Activated CD4-positive, alpha-beta T cell treated with anti-CD3 and anti-CD28 coated beads for 36 hours (primary cell): ENCODE measurements around the gene ZNF573. TPM values are rescaled to one million over a fixed set of nuclear protein-coding genes. Genes with fewer than 3 reads are reported as not detected.
A peak's percentile ranks its signal among the peaks of the same experiment; 100 is the strongest.
"Not testable (repeated sequence)": the region's sequence is repeated elsewhere in the genome, so short reads cannot be mapped to it uniquely, and the experiment has no call there.

Experiments
- ATAC-seq: fragments of 200-7000 bp; cut with Tn5 transposase; one replicate; pipeline ENCODE4 v1.10.0; 2021; ENCODE audit warnings: mild to moderate bottlenecking, moderate library complexity
- CTCF ChIA-PET: fragments of 350-600 bp; sonication (Branson Sonifier 250); formaldehyde crosslinking; loops from one replicate; lab custom pipeline; 2021; ENCODE audit warnings: antibody characterized with exemption; lab: Charles Lee
- POLR2A ChIA-PET: fragments of 350-600 bp; sonication (Branson Sonifier 250); formaldehyde crosslinking; loops from one replicate; lab custom pipeline; 2021; ENCODE audit warnings: antibody characterized with exemption, inconsistent platforms; lab: Charles Lee
- DNase-seq: peaks from one replicate; pipeline ENCODE4 v3.0.0-alpha.2; 2020
- H3K27ac Mint-ChIP-seq: one replicate; pipeline ENCODE4 v1.8.0; 2021; ENCODE audit warnings: mixed read lengths
- H3K27me3 Mint-ChIP-seq: one replicate; pipeline ENCODE4 v1.8.0; 2021; ENCODE audit warnings: mixed read lengths
- H3K36me3 Mint-ChIP-seq: one replicate; pipeline ENCODE4 v1.8.0; 2021; ENCODE audit warnings: low read depth, mixed read lengths
- H3K4me1 Mint-ChIP-seq: one replicate; pipeline ENCODE4 v1.8.0; 2021; ENCODE audit warnings: mixed read lengths
- H3K4me3 Mint-ChIP-seq: one replicate; pipeline ENCODE4 v1.8.0; 2021; ENCODE audit warnings: mild to moderate bottlenecking, moderate library complexity, mixed read lengths
- H3K9me3 Mint-ChIP-seq: one replicate; pipeline ENCODE4 v1.8.0; 2021; ENCODE audit warnings: low read depth, mixed read lengths
- intact Hi-C, 2 experiments: fragments of 100-400 bp; cut with DNase I in 1 of 2; cut with micrococcal nuclease in 1 of 2; formaldehyde crosslinking; loops; one replicate each; pipeline versions ENCODE4 v1.14.2 to v1.15.1; 2022 to 2024; cut with DNase I, micrococcal nuclease
- total RNA-seq, 2 experiments: library from RNA; stranded (reverse); gene quantifications; one replicate each; pipeline ENCODE4 v1.2.3, GENCODE V29; 2021

ZNF573 gene
- total RNA-seq, 2 experiments from 2014 or later = 8.9 to 9.7 TPM

DNA sequence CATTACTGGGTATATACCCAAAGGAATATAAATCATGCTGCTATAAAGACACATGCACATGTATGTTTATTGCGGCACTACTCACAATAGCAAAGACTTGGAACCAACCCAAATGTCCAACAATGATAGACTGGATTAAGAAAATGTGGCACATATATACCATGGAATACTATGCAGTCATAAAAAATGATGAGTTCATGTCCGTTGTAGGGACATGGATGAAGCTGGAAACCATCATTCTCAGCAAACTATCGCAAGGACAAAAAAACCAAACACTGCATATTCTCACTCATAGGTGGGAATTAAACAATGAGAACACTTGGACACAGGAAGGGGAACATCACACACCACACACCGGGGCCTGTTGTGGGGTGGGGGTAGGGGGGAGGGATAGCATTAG, 21.7 kb downstream of the ZNF573 start:
- H3K4me3 Mint-ChIP-seq, H3K27me3 Mint-ChIP-seq, DNase-seq, POLR2A ChIA-PET, intact Hi-C loops, H3K4me1 Mint-ChIP-seq, ATAC-seq, H3K27ac Mint-ChIP-seq, CTCF ChIA-PET: not testable (repeated sequence)
- H3K9me3 Mint-ChIP-seq = peaks cover 13% of the 10 kb centered on the region
- peaks cover 60% of the 10 kb centered on the region for H3K36me3 Mint-ChIP-seq

- Mint-ChIP-seq H3K4me1 (no peaks in the 10 kb centered on the region), H3K27ac (no peak overlapping the region), H3K27me3 (no peaks in the 10 kb centered on the region), H3K36me3 (peaks cover 88% of the 10 kb centered on the region), H3K4me3 (no peak overlapping the region), H3K9me3 (peaks cover 60% of the 10 kb centered on the region)
- intact Hi-C loops = no loop called here
- DNase-seq (no peak), ATAC-seq (no peak)
- ChIA-PET POLR2A (no interaction called here), CTCF (no interaction called here)
Measured at GRCh38 chr19:37738371-37738770, 41.0 kb downstream of the ZNF573 start.

- Mint-ChIP-seq H3K4me1 (no peaks in the 10 kb centered on the region), H3K36me3 (peaks cover 5% of the 10 kb centered on the region), H3K9me3 (no peaks in the 10 kb centered on the region), H3K4me3 (no peak overlapping the region), H3K27me3 (no peaks in the 10 kb centered on the region), H3K27ac (no peak overlapping the region)
- no peak for DNase-seq
- intact Hi-C loops = no loop called here
- CTCF ChIA-PET = no interaction called here
- POLR2A ChIA-PET = no interaction called here
- no peak for ATAC-seq
Measured at GRCh38 chr19:37725181-37725580, 54.2 kb downstream of the ZNF573 start.

DNA sequence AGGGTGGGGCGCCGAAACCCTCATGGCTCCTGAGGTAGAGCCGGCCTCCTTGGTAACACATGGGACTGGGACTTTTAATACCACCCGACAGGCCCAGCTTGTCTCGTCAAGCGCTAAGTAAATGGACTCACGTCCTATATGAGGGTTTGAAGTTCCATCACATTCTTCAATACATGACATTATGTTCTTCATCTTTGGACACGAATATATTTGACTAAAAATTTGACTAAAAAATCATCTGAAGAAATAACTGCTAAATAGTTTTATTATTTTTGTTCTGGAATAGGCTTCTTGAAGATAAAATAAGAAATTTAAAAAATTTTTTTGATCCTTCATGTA, 59.5 kb downstream of the ZNF573 start:
- H3K4me1 Mint-ChIP-seq = peaks cover 19% of the 10 kb centered on the region
- ATAC-seq (no peak), DNase-seq (no peak)
- H3K4me3 Mint-ChIP-seq = peak overlapping the region; percentile 88
- H3K27ac Mint-ChIP-seq = peak overlapping the region; percentile 89
- no peaks in the 10 kb centered on the region for H3K9me3 Mint-ChIP-seq
- ChIA-PET CTCF (interaction anchor here (0.7 kb wide), 1 partner anchor 63 kb away, joined by 3 read pairs; no protein-coding TSS in a partner anchor), POLR2A (interaction anchor here (0.6 to 1.0 kb wide), 2 partner anchors 37 to 1115 kb away, joined by 3 read pairs; partner anchors contain the start of gene ZNF382)
- peaks cover 13% of the 10 kb centered on the region for H3K36me3 Mint-ChIP-seq
- intact Hi-C loops = loop anchor here (1.0 to 2.0 kb wide), 7 partner anchors 27 to 251 kb away; partner anchors contain the start of genes ZFP30 (in 2 of the 2), ZNF573 (in 2 of the 2), ZNF540 (in 1 of the 2) and ZNF570 (in 1 of the 2)
- no peaks in the 10 kb centered on the region for H3K27me3 Mint-ChIP-seq

DNA sequence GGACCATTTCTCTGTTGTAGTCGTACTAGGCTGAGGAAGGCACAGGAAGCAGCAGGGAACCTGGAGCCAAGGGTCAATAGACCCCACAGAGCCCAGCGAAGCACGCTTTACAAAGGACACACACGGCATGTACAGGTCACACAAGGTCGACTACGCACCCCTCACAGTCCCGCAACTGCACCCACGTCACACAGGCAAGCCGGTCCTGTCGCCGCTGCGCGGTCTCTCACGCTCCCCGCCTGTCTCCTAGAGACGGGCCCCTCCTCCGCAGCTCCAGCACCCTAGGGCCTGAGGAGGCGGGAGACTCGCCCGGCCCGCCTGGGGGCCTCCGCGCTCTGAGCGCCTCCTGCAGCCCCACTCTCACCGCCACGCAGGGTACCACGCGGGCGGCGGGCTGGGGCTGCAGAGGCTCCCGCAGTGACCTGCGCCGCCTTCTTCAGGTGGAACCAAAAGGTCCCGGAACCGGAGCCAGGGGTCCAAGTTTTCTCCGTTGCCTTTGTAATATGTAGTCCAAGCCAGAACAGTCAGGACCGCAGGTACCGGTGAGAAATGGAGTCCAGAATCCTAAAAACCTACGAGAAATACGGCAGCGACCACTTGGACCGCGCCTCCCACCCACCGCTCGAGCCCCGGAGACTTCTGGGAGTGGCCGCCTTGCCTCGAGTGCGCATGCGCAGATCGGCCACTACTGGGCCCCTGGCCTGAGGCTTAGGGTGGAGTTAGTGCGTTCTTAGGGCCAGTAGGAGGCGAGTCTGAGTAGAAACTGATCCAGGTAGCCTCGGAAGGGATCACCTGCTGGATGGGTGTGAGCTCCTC, 60.1 kb downstream of the ZNF573 start, which contains the start of gene ZNF607:
Gene ZNF607, minus strand, starts transcription at position 651 of the 816 bp plus-strand sequence. CDS start 8,143 bp downstream, outside the sequence.
- H3K4me1 Mint-ChIP-seq = peaks cover 19% of the 10 kb centered on the region
- DNase-seq = peak; percentile 94
- peak within 1 kb of the TSS; percentile 89 for H3K27ac Mint-ChIP-seq
- CTCF ChIA-PET = interaction anchor here (0.7 kb wide), 2 partner anchors 63 to 1594 kb away, joined by 3 read pairs; no protein-coding TSS in a partner anchor
- H3K4me3 Mint-ChIP-seq = peak within 1 kb of the TSS; percentile 88
- intact Hi-C loops = loop anchor here (1.0 to 2.0 kb wide), 7 partner anchors 27 to 250 kb away; partner anchors contain the start of genes ZFP30 (in 2 of the 2), ZNF573 (in 2 of the 2), ZNF540 (in 1 of the 2) and ZNF570 (in 1 of the 2)
- no peaks in the 10 kb centered on the region for H3K27me3 Mint-ChIP-seq
- POLR2A ChIA-PET = interaction anchor here (0.6 to 1.0 kb wide), 3 partner anchors 36 to 1114 kb away, joined by 3 read pairs; partner anchors contain the start of genes ZNF382, ZNF540 and ZNF571
- ATAC-seq = peak; percentile 96
- H3K36me3 Mint-ChIP-seq = peaks cover 17% of the 10 kb centered on the region
- no peaks in the 10 kb centered on the region for H3K9me3 Mint-ChIP-seq

- peaks cover 24% of the 10 kb centered on the region for H3K36me3 Mint-ChIP-seq
- H3K27me3 Mint-ChIP-seq = no peaks in the 10 kb centered on the region
- H3K4me1 Mint-ChIP-seq = peaks cover 19% of the 10 kb centered on the region
- ChIA-PET CTCF (no interaction called here), POLR2A (no interaction called here)
- no peak overlapping the region for H3K27ac Mint-ChIP-seq
- peak overlapping the region; percentile 88 for H3K4me3 Mint-ChIP-seq
- no peak for ATAC-seq
- intact Hi-C loops = loop anchor here (2.0 kb wide), 3 partner anchors 26 to 64 kb away; partner anchors contain the start of genes ZFP30 (in 1 of the 2) and ZNF573 (in 1 of the 2)
- H3K9me3 Mint-ChIP-seq = no peaks in the 10 kb centered on the region
- no peak for DNase-seq
Measured at GRCh38 chr19:37718304-37718703, 61.1 kb downstream of the ZNF573 start.

GRCh38 chr19:37716140-37716539, 63.2 kb downstream of the ZNF573 start:
- peaks cover 42% of the 10 kb centered on the region for H3K36me3 Mint-ChIP-seq
- POLR2A ChIA-PET = no interaction called here
- H3K27me3 Mint-ChIP-seq = no peaks in the 10 kb centered on the region

DNA sequence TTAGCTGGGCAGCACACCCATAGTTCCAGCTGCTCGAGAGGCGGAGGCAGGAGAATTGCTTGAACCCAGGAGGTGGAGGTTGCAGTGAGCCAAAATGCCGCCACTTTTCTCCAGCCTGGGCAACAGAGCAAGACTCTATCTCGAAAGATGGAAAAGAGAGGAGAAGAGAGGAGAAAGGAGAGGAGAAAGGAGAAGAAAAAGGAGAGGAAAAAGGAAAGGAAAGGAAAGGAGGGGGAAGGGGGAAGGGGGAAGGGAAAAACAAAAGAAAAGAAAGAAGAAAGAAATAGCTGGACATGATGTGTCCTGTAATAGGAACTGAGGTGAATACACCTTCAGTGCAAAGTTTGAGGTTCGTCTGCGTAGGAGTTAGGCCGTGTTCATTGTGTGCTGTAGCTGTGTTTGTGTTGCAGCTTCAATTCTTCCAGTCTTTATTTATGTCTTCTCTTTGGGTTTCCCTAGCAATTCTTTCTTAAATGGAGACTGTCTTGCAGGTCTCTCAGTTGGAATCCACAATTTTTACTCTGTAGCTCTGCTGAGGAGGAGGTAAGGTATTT, 73.3 kb downstream of the ZNF573 start:
- Mint-ChIP-seq H3K27me3 (no peaks in the 10 kb centered on the region), H3K4me1 (peaks cover 3% of the 10 kb centered on the region), H3K36me3 (peaks cover 80% of the 10 kb centered on the region), H3K9me3 (peaks cover 18% of the 10 kb centered on the region), H3K4me3 (no peak overlapping the region), H3K27ac (no peak overlapping the region)
- no peak for DNase-seq
- no peak for ATAC-seq
- intact Hi-C loops = no loop called here
- CTCF ChIA-PET = interaction anchor here (0.5 kb wide), 1 partner anchor 112 kb away, joined by 3 read pairs; no protein-coding TSS in a partner anchor
- POLR2A ChIA-PET = interaction anchor here (0.7 kb wide), 1 partner anchor 37 kb away, joined by 3 read pairs; no protein-coding TSS in a partner anchor

More at GRCh38 chr19:37716140-37716539, 63.2 kb downstream of the ZNF573 start:
- H3K4me3 Mint-ChIP-seq = no peak overlapping the region
- H3K9me3 Mint-ChIP-seq = peaks cover 13% of the 10 kb centered on the region
- H3K27ac Mint-ChIP-seq = no peak overlapping the region
- intact Hi-C loops = no loop called here
- peaks cover 19% of the 10 kb centered on the region for H3K4me1 Mint-ChIP-seq
- ATAC-seq (no peak), DNase-seq (no peak)
- CTCF ChIA-PET = interaction anchor here (0.6 kb wide), 1 partner anchor 215 kb away, joined by 3 read pairs; no protein-coding TSS in a partner anchor

GRCh38 chr19:37699057-37699456, 80.3 kb downstream of the ZNF573 start:
- no peak for DNase-seq
- no peak for ATAC-seq
- Mint-ChIP-seq H3K9me3 (peaks cover 42% of the 10 kb centered on the region), H3K27me3 (no peaks in the 10 kb centered on the region), H3K4me1 (no peaks in the 10 kb centered on the region), H3K27ac (no peak overlapping the region), H3K36me3 (peaks cover 65% of the 10 kb centered on the region), H3K4me3 (no peak overlapping the region)
- CTCF ChIA-PET = no interaction called here
- intact Hi-C loops = no loop called here
- POLR2A ChIA-PET = no interaction called here

- peaks cover 59% of the 10 kb centered on the region for H3K36me3 Mint-ChIP-seq
Measured at GRCh38 chr19:37698216-37698615, 81.2 kb downstream of the ZNF573 start.

More at GRCh38 chr19:37698216-37698615, 81.2 kb downstream of the ZNF573 start:
- ChIA-PET POLR2A (no interaction called here), CTCF (no interaction called here)
- no peak overlapping the region for H3K27ac Mint-ChIP-seq
- H3K4me3 Mint-ChIP-seq = no peak overlapping the region
- H3K4me1 Mint-ChIP-seq = no peaks in the 10 kb centered on the region
- no peak for ATAC-seq
- H3K9me3 Mint-ChIP-seq = peaks cover 41% of the 10 kb centered on the region
- DNase-seq = no peak
- intact Hi-C loops = no loop called here
- no peaks in the 10 kb centered on the region for H3K27me3 Mint-ChIP-seq
